Activated T-helper 17 cell treated with anti-CD3 and anti-CD28 coated beads, Interleukin-2, amount 50 U/mL, for 72 hours (primary cell): ENCODE measurements around the gene MED15. TPM values are rescaled to one million over a fixed set of nuclear protein-coding genes. Genes with fewer than 3 reads are reported as not detected.
"Not testable (repeated sequence)": the region's sequence is repeated elsewhere in the genome, so short reads cannot be mapped to it uniquely, and the experiment has no call there.

Experiments used
- ATAC-seq: fragments of 150-1000 bp; cut with Tn5 transposase; replicated peaks from 2 replicates; pipeline ENCODE4 v1.10.0; 2021; ENCODE audit warnings: mild to moderate bottlenecking, moderate library complexity
- H3K27ac Mint-ChIP-seq: one replicate; pipeline ENCODE4 v1.8.0; 2022; ENCODE audit warnings: mixed read lengths
- H3K27me3 Mint-ChIP-seq: one replicate; pipeline ENCODE4 v1.8.0; 2022; ENCODE audit warnings: mixed read lengths
- H3K36me3 Mint-ChIP-seq: one replicate; pipeline ENCODE4 v1.8.0; 2022; ENCODE audit warnings: low read depth, mild to moderate bottlenecking, mixed read lengths
- H3K4me1 Mint-ChIP-seq: one replicate; pipeline ENCODE4 v1.8.0; 2022; ENCODE audit warnings: mixed read lengths
- H3K4me3 Mint-ChIP-seq: one replicate; pipeline ENCODE4 v1.8.0; 2022; ENCODE audit warnings: mild to moderate bottlenecking, mixed read lengths
- H3K9me3 Mint-ChIP-seq: one replicate; pipeline ENCODE4 v1.8.0; 2022; ENCODE audit warnings: mixed read lengths
- total RNA-seq, 2 donors: library from RNA; stranded (reverse); gene quantifications; one replicate each; pipeline ENCODE4 v1.2.3, GENCODE V29; 2022

The MED15 gene
- 100 to 1,000 TPM; 115 to 118 TPM for total RNA-seq

DNA sequence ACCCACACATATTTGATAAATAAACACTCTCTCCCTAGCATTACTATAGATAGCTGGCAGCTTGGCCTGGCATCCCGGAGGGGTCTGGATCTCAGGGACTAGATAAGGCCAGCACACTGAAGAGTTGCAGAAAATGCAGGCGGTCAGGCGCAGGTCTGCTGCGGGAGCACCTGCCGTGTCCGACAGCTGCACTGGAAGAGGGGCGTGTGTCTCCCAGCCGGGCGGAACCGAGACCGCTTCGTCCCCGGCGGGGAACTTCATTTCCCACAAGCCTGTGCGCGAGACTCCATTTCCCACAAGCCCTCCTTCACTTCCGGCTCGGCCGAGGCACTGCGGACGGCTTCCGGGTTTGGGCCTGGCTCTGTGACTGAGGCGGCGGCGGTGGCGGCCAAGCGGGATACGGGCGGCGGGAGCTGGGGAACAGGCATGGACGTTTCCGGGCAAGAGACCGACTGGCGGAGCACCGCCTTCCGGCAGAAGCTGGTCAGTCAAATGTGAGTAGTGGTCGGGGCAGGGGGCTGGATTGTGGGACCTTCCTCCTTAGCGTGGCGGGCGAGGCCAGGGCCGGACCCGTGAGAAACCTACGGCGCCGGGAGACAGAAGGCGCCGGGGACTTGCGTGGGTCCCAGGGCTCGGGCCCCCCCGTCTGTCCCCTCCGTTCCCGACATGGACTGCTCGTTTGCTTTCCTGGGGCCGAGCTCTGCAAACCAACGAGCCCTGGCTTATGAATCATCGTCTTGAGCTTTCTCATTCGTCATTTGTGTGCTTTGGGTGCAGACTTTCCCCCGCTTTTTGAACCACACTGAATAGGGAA lies at the start of gene MED15:
Gene MED15, plus strand, starts transcription at position 358 of the 814 bp plus-strand sequence. Its CDS starts 69 bp downstream, at position 427.
- peak; percentile 89 for ATAC-seq
- H3K27me3 Mint-ChIP-seq: no peaks in the 10 kb centered on the region
- peak within 1 kb of the TSS; percentile 93 for H3K27ac Mint-ChIP-seq
- H3K36me3 Mint-ChIP-seq: peaks cover 53% of the 10 kb centered on the region
- H3K4me3 Mint-ChIP-seq: peak within 1 kb of the TSS; percentile 98
- H3K4me1 Mint-ChIP-seq: peaks cover 39% of the 10 kb centered on the region
- H3K9me3 Mint-ChIP-seq: no peaks in the 10 kb centered on the region

DNA sequence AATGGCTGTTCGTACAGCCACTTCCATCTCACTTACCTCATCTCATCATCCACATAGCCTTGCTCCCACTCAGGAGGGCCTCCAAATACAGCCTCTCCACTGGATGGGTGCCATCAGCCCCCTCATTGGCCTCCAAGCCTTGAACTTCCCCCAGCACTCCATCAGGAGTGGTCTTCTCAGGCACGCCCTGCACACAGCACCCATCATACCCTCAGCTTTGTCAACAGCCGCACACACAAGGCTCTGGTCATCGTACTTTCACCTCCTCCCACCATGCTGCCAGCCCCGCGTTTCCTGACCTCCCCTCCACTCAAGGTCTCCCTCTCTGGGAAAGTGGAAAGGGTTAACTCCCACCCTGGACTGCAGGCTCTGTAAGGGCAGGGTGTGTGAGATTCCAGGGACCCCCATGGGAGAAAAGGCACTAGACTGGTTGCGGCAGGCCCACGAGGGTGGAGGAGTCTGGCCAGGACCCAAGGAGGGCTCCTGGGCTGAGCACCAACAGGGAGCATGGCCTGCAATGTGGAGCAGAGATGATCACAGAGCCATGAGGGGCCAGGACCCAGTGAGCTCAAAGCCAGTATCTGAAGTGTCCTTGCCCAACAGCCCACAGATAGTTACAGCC lies 48.8 kb upstream of the MED15 start:
- Mint-ChIP-seq H3K4me3 (no peak overlapping the region), H3K4me1 (peaks cover 21% of the 10 kb centered on the region), H3K9me3 (no peaks in the 10 kb centered on the region), H3K27ac (no peak overlapping the region), H3K27me3 (no peaks in the 10 kb centered on the region), H3K36me3 (peaks cover 23% of the 10 kb centered on the region)
- ATAC-seq: no peak

GRCh38 chr22:20459152-20459542 lies 48.3 kb upstream of the MED15 start:
- H3K27ac Mint-ChIP-seq: peak overlapping the region; percentile 7
- H3K27me3 Mint-ChIP-seq: no peaks in the 10 kb centered on the region
- H3K4me1 Mint-ChIP-seq: peaks cover 26% of the 10 kb centered on the region
- no peaks in the 10 kb centered on the region for H3K9me3 Mint-ChIP-seq
- no peak for ATAC-seq
- peaks cover 23% of the 10 kb centered on the region for H3K36me3 Mint-ChIP-seq
- H3K4me3 Mint-ChIP-seq: no peak overlapping the region

DNA sequence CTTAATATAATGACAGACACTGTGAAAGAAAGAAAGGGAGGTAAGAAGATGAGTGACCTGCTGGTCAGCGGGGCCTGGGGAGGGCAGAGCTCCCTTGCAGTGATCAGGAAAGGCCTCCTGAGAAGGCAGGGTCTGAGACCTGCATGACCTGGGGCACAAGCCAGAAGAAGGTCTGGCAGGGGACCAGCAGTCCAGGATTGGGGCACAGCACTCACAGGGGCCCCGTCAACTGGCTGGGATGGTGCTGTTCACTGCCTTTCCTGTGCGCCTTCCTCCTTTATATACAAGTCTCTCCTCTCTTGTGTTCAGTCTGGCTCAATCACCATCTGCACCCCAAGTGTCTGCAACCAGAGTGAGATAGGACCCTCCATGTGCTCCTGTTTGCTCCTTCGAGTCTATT lies 47.5 kb upstream of the MED15 start:
- H3K27ac Mint-ChIP-seq: peak overlapping the region; percentile 7
- peaks cover 19% of the 10 kb centered on the region for H3K36me3 Mint-ChIP-seq
- no peak overlapping the region for H3K4me3 Mint-ChIP-seq
- H3K9me3 Mint-ChIP-seq: no peaks in the 10 kb centered on the region
- no peaks in the 10 kb centered on the region for H3K27me3 Mint-ChIP-seq
- H3K4me1 Mint-ChIP-seq: peaks cover 31% of the 10 kb centered on the region
- no peak for ATAC-seq

DNA sequence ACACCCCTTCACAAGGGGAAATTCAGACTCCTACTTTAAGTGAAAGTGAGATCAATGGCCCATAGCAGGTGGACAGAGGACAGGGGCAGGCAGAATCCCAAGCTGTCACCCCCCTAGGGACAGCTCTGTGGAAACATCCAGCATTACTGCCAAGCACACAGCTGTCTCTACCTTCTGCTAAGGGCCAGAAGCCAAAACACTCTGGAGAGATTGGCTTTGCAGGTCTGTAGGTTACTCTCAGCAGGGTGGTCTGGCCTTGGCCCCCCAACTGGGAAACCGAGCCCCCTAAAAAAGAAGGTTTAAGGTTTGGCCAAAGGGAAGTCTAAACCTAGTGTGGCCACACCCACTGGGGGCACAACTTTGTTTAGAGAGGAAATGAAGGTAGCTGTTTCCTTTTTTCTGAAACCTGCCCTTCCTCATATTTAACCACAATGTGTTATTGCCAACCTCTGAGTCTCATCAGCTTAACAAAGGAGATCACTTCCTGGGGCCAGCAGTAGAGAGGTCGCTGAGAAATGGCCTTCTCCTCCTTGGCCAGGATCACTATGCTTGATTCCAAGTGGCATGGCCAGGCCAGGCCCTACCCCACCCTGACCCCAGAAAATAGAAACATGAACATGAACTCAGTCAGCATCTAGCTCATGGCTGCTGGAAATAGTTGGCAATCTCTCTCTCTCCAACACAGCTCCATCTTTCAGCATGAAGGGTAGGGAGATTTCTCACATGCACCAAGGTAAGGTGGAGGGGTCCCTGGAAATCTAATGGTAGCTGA lies 43.9 kb upstream of the MED15 start:
- Mint-ChIP-seq H3K36me3 (no peaks in the 10 kb centered on the region), H3K4me3 (peak overlapping the region; percentile 82), H3K27me3 (no peaks in the 10 kb centered on the region), H3K9me3 (no peaks in the 10 kb centered on the region), H3K27ac (peak overlapping the region; percentile 96), H3K4me1 (peaks cover 29% of the 10 kb centered on the region)
- ATAC-seq: peak; percentile 57

DNA sequence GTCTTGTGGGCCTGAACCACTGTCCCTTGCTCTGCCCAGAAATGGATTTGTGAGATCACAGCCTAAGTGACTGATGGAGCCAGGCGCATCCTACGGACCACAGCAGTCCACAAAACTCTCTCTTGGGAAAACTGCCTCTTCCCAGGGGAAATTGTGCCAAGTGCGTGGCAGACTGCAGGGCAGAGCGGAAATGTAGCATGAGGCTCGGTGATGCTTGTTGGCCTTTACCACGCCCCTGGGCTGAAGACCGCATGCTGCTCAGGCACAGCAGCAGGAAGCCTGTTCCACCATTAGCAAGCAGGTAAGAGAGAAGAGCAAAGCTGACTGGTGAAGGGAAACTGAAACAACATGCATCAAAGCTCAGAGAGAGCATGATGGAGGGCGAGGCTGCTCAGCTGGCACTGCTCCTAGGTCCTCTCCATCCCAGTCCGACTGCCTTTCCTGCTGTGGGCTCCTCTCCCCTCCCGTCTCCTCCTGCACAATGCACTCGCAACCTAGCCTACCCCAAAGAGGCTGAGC lies 43.3 kb upstream of the MED15 start:
- ATAC-seq: peak; percentile 92
- peaks cover 29% of the 10 kb centered on the region for H3K4me1 Mint-ChIP-seq
- no peaks in the 10 kb centered on the region for H3K36me3 Mint-ChIP-seq

GRCh38 chr22:20464912-20465758 lies 42.3 kb upstream of the MED15 start:
- ATAC-seq: no peak
- Mint-ChIP-seq H3K4me3 (peak overlapping the region; percentile 82), H3K27ac (peak overlapping the region; percentile 96), H3K9me3 (no peaks in the 10 kb centered on the region), H3K4me1 (peaks cover 29% of the 10 kb centered on the region), H3K36me3 (no peaks in the 10 kb centered on the region), H3K27me3 (no peaks in the 10 kb centered on the region)

More for the DNA sequence above, 43.3 kb upstream of the MED15 start:
- H3K9me3 Mint-ChIP-seq: no peaks in the 10 kb centered on the region
- H3K4me3 Mint-ChIP-seq: peak overlapping the region; percentile 82
- peak overlapping the region; percentile 96 for H3K27ac Mint-ChIP-seq
- no peaks in the 10 kb centered on the region for H3K27me3 Mint-ChIP-seq

DNA sequence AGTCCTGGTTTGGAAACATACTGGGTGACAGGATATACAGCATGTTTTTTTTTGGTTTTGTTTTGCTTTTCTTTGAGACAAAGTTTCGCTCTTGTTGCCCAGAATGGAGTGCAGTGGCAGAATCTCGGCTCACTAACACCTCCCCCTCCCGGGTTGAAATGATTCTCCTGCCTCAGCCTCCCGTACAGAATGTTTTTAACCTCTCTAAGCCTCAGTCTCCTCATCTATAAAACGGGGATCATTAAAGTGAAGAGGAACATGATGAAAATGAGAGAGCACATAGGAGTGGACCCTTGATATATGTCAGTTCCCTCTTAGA lies 41.7 kb upstream of the MED15 start:
- H3K4me1 Mint-ChIP-seq: peaks cover 29% of the 10 kb centered on the region
- H3K27me3 Mint-ChIP-seq: no peaks in the 10 kb centered on the region
- H3K36me3 Mint-ChIP-seq: no peaks in the 10 kb centered on the region
- peak; percentile 15 for ATAC-seq
- H3K9me3 Mint-ChIP-seq: no peaks in the 10 kb centered on the region
- H3K4me3 Mint-ChIP-seq: peak overlapping the region; percentile 82
- peak overlapping the region; percentile 46 for H3K27ac Mint-ChIP-seq

DNA sequence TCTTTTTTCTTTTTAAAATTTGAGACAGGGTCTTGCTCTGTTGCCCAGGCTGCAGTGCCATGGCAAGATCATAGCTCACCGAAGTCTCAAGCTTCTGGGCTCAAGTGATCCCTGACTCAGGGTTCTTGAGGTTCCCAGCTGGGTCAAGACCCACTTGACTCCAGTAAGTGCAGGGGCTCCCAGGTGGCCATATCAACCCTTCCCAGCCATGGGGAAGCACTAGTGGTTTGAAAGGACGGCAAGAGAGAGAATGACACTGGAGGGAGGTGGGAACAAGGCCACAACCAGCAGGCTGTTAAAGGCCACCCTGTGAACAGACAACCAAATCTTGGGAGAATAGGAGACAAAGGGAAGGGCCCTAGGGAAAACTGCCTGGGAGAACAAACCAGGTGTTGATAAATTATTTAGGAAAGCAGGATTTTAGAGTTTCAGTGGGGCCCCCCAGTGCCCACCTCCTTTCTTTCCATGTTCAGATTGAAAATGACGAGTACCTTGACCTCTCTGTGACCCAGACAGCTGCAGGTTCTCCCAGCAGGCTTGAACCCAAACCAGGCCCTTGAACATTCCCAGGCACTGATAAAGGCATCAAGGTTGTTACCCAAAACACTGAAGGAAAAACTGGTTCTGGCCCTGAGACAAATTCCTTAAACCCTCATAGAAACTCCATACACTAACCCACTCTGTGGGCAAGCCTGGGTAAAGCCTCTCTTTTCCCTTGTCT lies 40.6 kb upstream of the MED15 start:
- peaks cover 29% of the 10 kb centered on the region for H3K4me1 Mint-ChIP-seq
- no peaks in the 10 kb centered on the region for H3K27me3 Mint-ChIP-seq
- H3K9me3 Mint-ChIP-seq: no peaks in the 10 kb centered on the region
- peak overlapping the region; percentile 58 for H3K27ac Mint-ChIP-seq
- peaks cover 6% of the 10 kb centered on the region for H3K36me3 Mint-ChIP-seq
- H3K4me3 Mint-ChIP-seq: no peak overlapping the region
- no peak for ATAC-seq

GRCh38 chr22:20469110-20469868 lies 38.1 kb upstream of the MED15 start:
- Mint-ChIP-seq H3K36me3 (peaks cover 6% of the 10 kb centered on the region), H3K4me3 (no peak overlapping the region), H3K9me3 (no peaks in the 10 kb centered on the region), H3K27me3 (no peaks in the 10 kb centered on the region), H3K27ac (peak overlapping the region; percentile 5), H3K4me1 (peaks cover 12% of the 10 kb centered on the region)
- peak; percentile 25 for ATAC-seq

DNA sequence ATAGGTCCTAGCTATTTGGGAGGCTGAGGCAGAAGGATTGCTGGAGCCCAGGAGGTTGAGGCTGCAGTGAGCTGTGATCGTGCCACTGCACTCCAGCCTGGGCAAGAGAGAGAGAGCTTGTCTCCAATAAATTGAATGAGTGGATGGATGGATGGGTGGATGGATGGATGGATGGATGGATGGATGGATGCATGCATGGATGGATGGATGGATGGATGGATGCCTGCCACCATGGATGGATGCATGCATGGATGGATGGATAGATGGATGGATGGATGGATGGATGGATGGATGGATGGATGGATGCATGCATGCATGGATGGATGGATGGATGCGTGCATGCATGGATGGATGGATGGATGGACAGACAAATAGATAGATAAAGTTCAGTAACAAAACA lies 36.9 kb upstream of the MED15 start:
- H3K27ac Mint-ChIP-seq, H3K9me3 Mint-ChIP-seq, H3K36me3 Mint-ChIP-seq, H3K27me3 Mint-ChIP-seq, ATAC-seq, H3K4me1 Mint-ChIP-seq, H3K4me3 Mint-ChIP-seq: not testable (repeated sequence)

DNA sequence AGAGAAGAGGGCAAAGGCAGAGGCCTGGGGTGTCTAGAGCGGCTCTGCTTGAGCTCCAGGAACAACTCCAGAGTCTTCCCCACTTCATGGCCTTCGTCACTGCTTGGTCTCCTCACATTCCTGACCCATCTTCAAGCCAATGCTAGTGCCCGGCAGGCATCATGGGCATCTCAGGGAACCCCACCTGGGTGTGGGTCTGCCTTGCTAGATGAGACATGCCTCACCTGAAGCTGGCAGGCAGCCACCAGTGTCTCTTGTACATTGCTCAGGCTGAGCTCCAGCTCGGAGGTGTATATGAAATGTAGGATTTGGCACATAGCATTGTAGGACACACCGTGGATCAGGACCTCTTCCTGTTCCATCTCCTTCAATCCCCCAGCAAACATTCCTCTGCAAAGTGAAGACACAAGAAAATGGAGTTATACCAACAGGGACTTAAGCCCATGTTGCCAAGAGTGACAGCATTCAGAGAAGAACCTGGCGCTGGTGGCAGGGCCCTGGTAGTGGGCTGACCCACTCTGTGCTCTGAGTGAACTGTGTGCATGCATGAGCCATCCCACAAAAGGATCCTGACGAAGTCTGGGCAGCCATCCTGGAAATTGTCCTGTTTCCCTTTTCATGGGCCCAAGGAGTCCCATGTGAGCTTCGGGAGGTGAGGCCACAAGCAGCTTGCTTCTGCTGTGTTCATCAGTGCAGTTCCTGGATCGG lies 36.1 kb upstream of the MED15 start:
- H3K4me3 Mint-ChIP-seq: no peak overlapping the region

More for the DNA sequence above, 36.1 kb upstream of the MED15 start:
- H3K27me3 Mint-ChIP-seq: no peaks in the 10 kb centered on the region
- no peaks in the 10 kb centered on the region for H3K9me3 Mint-ChIP-seq
- H3K27ac Mint-ChIP-seq: no peak overlapping the region
- H3K36me3 Mint-ChIP-seq: peaks cover 6% of the 10 kb centered on the region
- ATAC-seq: no peak
- H3K4me1 Mint-ChIP-seq: peaks cover 4% of the 10 kb centered on the region
